ENCODE data around the gene KLHDC10. TPM values are rescaled to one million over a fixed set of nuclear protein-coding genes. Genes with fewer than 3 reads are reported as not detected.

The KLHDC10 gene
- total RNA-seq, 1 experiment from 2014 or later = 14.4 TPM

- no peak for TF ChIP-seq AFF4 (CRISPR knock-in tag; IDR thresholded peaks at IDR 0.05; ENCODE audit: borderline replicate concordance)
Measured at GRCh38 chr7:130037703-130038102, 32.6 kb upstream of the KLHDC10 start (continued).

- Mint-ChIP-seq H3K4me1 (no peaks in the 10 kb centered on the region), H3K27ac (no peak overlapping the region), H3K4me3 (no peak overlapping the region), H3K36me3 (peaks cover 54% of the 10 kb centered on the region), H3K27me3 (ENCODE audit: low read depth) (no peaks in the 10 kb centered on the region), H3K9me3 (no peaks in the 10 kb centered on the region)
- ChIA-PET POLR2A (interaction anchor here (0.7 kb wide), 1 partner anchor 216 kb away, joined by 8 read pairs; no protein-coding TSS in a partner anchor), CTCF (no interaction called here)
- DNase-seq (ENCODE audit: low spot score) (no peak), ATAC-seq (no peak)
- TF ChIP-seq AFF4 (CRISPR knock-in tag; IDR thresholded peaks at IDR 0.05; ENCODE audit: borderline replicate concordance) (no peak), ATF6 (CRISPR knock-in tag; IDR thresholded peaks at IDR 0.05) (no peak), ATF3 (CRISPR knock-in tag; conservative IDR thresholded peaks at IDR 0.05) (no peak), ZNF121 (CRISPR knock-in tag; IDR thresholded peaks at IDR 0.05) (no peak), NR2C2 (CRISPR knock-in tag; IDR thresholded peaks at IDR 0.05) (no peak), NFYB (CRISPR knock-in tag; conservative IDR thresholded peaks at IDR 0.05; ENCODE audit: low read depth) (no peak)
- TF ChIP-seq, protein P1, sequence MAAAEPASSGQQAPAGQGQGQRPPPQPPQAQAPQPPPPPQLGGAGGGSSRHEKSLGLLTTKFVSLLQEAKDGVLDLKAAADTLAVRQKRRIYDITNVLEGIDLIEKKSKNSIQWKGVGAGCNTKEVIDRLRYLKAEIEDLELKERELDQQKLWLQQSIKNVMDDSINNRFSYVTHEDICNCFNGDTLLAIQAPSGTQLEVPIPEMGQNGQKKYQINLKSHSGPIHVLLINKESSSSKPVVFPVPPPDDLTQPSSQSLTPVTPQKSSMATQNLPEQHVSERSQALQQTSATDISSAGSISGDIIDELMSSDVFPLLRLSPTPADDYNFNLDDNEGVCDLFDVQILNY (CRISPR knock-in tag; IDR thresholded peaks at IDR 0.05) = no peak
Measured at GRCh38 chr7:130040576-130040975, 29.8 kb upstream of the KLHDC10 start.

GRCh38 chr7:130047831-130048230 lies 22.5 kb upstream of the KLHDC10 start:
- POLR2A ChIA-PET = no interaction called here
- no peaks in the 10 kb centered on the region for H3K9me3 Mint-ChIP-seq
- TF ChIP-seq, protein P2, sequence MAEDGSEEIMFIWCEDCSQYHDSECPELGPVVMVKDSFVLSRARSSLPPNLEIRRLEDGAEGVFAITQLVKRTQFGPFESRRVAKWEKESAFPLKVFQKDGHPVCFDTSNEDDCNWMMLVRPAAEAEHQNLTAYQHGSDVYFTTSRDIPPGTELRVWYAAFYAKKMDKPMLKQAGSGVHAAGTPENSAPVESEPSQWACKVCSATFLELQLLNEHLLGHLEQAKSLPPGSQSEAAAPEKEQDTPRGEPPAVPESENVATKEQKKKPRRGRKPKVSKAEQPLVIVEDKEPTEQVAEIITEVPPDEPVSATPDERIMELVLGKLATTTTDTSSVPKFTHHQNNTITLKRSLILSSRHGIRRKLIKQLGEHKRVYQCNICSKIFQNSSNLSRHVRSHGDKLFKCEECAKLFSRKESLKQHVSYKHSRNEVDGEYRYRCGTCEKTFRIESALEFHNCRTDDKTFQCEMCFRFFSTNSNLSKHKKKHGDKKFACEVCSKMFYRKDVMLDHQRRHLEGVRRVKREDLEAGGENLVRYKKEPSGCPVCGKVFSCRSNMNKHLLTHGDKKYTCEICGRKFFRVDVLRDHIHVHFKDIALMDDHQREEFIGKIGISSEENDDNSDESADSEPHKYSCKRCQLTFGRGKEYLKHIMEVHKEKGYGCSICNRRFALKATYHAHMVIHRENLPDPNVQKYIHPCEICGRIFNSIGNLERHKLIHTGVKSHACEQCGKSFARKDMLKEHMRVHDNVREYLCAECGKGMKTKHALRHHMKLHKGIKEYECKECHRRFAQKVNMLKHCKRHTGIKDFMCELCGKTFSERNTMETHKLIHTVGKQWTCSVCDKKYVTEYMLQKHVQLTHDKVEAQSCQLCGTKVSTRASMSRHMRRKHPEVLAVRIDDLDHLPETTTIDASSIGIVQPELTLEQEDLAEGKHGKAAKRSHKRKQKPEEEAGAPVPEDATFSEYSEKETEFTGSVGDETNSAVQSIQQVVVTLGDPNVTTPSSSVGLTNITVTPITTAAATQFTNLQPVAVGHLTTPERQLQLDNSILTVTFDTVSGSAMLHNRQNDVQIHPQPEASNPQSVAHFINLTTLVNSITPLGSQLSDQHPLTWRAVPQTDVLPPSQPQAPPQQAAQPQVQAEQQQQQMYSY (CRISPR knock-in tag; IDR thresholded peaks at IDR 0.05) = no peak
- TF ChIP-seq KAT7 (CRISPR knock-in tag; IDR thresholded peaks at IDR 0.05; ENCODE audit: borderline replicate concordance) = no peak
- no peak for TF ChIP-seq MYBL2 (CRISPR knock-in tag; IDR thresholded peaks at IDR 0.05)
- no peak for TF ChIP-seq GABPB1 (CRISPR knock-in tag; IDR thresholded peaks at IDR 0.05)
- no peak for TF ChIP-seq SOX15 (CRISPR knock-in tag; IDR thresholded peaks at IDR 0.05)
- TF ChIP-seq TEAD1 (CRISPR knock-in tag; IDR thresholded peaks at IDR 0.05) = no peak
- TF ChIP-seq, protein P3, sequence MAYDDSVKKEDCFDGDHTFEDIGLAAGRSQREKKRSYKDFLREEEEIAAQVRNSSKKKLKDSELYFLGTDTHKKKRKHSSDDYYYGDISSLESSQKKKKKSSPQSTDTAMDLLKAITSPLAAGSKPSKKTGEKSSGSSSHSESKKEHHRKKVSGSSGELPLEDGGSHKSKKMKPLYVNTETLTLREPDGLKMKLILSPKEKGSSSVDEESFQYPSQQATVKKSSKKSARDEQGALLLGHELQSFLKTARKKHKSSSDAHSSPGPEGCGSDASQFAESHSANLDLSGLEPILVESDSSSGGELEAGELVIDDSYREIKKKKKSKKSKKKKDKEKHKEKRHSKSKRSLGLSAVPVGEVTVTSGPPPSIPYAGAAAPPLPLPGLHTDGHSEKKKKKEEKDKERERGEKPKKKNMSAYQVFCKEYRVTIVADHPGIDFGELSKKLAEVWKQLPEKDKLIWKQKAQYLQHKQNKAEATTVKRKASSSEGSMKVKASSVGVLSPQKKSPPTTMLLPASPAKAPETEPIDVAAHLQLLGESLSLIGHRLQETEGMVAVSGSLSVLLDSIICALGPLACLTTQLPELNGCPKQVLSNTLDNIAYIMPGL (CRISPR knock-in tag; IDR thresholded peaks at IDR 0.05) = no peak

More at GRCh38 chr7:130047831-130048230, 22.5 kb upstream of the KLHDC10 start:
- Mint-ChIP-seq H3K4me1 (0 out of 2 replicates have a peak, but pooled peaks cover 5% of the 10 kb centered on the region), H3K4me3 (no peak overlapping the region), H3K27ac (no peak overlapping the region), H3K27me3 (ENCODE audit: low read depth) (no peaks in the 10 kb centered on the region), H3K36me3 (peaks cover 21% of the 10 kb centered on the region)
- DNase-seq (ENCODE audit: low spot score) (no peak), ATAC-seq (no peak)
- CTCF ChIA-PET = no interaction called here

Data from WTC11 (cell line).